ENCODE data around the gene NAV2.

NAV2 gene

DNA sequence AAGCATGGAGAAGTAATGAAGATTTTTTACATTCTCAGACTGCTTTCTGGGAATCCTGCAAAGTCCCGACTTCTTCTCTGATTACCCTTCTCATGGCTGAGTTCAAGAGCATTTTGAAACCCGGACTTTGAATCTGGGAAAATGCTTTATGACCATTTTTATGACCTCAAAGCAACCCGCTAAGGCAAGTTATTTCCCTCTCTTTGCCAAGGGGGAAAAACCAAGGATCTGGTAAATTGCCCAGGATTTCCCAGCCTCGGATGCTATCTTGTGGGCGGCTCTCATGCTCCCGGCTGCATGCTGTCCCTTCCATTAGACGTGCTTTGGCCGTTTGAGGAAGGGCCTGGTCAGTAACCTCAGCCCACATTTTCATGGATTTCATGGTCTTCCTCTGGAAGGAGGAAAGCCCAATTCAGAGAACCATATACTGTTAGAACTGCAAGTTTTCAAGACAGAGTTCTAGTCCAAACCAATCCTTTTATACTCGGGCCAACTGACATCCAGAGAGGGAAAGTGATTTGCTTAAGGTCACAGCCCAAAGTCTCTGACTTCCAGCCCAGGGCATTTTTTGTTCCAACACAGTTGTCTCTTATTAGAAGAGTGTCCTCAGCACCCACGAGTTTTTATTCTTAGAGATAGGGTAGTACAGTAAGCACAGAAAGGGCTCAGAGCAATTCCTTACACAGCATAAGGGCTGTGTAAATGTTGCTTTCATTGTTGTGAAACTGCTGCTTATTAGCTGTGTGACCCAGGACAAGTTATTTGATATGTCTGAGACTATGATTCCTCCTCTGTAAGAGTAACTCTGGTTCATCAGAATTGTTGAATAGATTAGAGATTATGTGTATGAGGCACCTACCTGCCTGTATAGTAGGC, 77.4 kb downstream of the NAV2 start:
- Histone ChIP-seq H2AFZ (ENCODE audit: low read depth, low read length) (no peak overlapping the region), H4K20me1 (ENCODE audit: insufficient read depth, low read length) (no peaks in the 10 kb centered on the region)

DNA sequence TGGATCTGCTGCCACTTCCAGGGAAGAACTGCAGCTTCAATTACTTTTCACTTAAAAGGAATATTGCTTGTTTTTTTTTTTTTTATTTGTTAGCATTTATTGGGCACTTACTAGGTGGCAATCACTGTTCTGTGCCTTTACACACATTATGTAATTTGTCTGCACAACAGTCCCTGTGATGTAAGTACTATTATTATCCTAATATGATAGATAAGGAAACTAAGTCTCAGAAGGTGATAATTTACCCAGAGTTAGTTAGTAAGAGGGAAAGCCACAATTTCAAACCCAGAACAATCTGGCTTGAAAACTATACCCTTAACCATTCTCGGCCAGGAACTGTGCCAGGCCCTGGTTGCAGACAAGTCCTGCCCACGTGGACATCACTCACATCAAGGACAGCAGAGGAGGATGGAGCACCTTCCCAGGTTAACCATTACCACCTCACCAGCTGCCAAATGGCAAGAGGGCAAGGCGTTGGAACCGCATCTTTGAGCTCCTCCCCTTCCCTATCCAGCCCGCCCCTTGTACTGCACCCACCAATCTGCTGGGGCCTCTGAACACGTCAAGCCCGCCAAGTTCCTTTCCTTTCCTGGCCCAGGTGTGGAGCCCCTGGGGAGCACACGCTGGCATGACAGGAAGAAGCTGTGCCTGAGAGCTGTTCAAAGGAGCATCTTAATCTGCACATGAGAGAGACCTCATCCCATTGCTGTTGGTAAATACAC, 78.4 kb downstream of the NAV2 start:
- Histone ChIP-seq H3K4me2 (ENCODE audit: insufficient read depth, low read length) (no peak overlapping the region), H3K79me2 (ENCODE audit: insufficient read depth, low read length) (no peaks in the 10 kb centered on the region), H3K27me3 (ENCODE audit: insufficient read depth, low read length, poor library complexity) (peaks cover 15% of the 10 kb centered on the region), H3K9ac (ENCODE audit: low read depth, low read length) (no peak overlapping the region), H3K27ac (ENCODE audit: low read length) (no peak overlapping the region), H3K4me3 (ENCODE audit: low read depth in 1 of 2, low read length in 2 of 2) (no peak overlapping the region), H4K20me1 (ENCODE audit: insufficient read depth, low read length) (no peaks in the 10 kb centered on the region), H3K36me3 (ENCODE audit: insufficient read depth, low read length) (no peaks in the 10 kb centered on the region), H3K9me3 (ENCODE audit: insufficient read depth, low read length, severe bottlenecking) (no peaks in the 10 kb centered on the region), H2AFZ (ENCODE audit: low read depth, low read length) (no peak overlapping the region), H3K4me1 (ENCODE audit: insufficient read depth, low read length) (no peaks in the 10 kb centered on the region)
- ATAC-seq (ENCODE audit: insufficient read depth, low read depth) (no peak), DNase-seq (no peak)
- TF ChIP-seq, protein P1, sequence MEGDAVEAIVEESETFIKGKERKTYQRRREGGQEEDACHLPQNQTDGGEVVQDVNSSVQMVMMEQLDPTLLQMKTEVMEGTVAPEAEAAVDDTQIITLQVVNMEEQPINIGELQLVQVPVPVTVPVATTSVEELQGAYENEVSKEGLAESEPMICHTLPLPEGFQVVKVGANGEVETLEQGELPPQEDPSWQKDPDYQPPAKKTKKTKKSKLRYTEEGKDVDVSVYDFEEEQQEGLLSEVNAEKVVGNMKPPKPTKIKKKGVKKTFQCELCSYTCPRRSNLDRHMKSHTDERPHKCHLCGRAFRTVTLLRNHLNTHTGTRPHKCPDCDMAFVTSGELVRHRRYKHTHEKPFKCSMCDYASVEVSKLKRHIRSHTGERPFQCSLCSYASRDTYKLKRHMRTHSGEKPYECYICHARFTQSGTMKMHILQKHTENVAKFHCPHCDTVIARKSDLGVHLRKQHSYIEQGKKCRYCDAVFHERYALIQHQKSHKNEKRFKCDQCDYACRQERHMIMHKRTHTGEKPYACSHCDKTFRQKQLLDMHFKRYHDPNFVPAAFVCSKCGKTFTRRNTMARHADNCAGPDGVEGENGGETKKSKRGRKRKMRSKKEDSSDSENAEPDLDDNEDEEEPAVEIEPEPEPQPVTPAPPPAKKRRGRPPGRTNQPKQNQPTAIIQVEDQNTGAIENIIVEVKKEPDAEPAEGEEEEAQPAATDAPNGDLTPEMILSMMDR (IDR thresholded peaks at IDR 0.05; ENCODE audit: borderline replicate concordance, extremely low read depth, low read length, poor library complexity, severe bottlenecking): no peak
- TF ChIP-seq EZH2 (IDR thresholded peaks at IDR 0.05; ENCODE audit: borderline replicate concordance, low read depth, low read length, severe bottlenecking): no peak

More for the DNA sequence above, 77.4 kb downstream of the NAV2 start:
- H3K27ac ChIP-seq (ENCODE audit: low read length): no peak overlapping the region
- H3K9me3 ChIP-seq (ENCODE audit: insufficient read depth, low read length, severe bottlenecking): no peaks in the 10 kb centered on the region
- no peaks in the 10 kb centered on the region for H3K36me3 ChIP-seq (ENCODE audit: insufficient read depth, low read length)
- H3K27me3 ChIP-seq (ENCODE audit: insufficient read depth, low read length, poor library complexity): peaks cover 15% of the 10 kb centered on the region
- H3K4me3 ChIP-seq (ENCODE audit: low read depth in 1 of 2, low read length in 2 of 2): no peak overlapping the region
- H3K4me1 ChIP-seq (ENCODE audit: insufficient read depth, low read length): no peaks in the 10 kb centered on the region
- DNase-seq (no peak), ATAC-seq (ENCODE audit: insufficient read depth, low read depth) (no peak)
- H3K4me2 ChIP-seq (ENCODE audit: insufficient read depth, low read length): no peak overlapping the region
- TF ChIP-seq, protein P1 (IDR thresholded peaks at IDR 0.05; ENCODE audit: borderline replicate concordance, extremely low read depth, low read length, poor library complexity, severe bottlenecking): no peak
- no peak for TF ChIP-seq EZH2 (IDR thresholded peaks at IDR 0.05; ENCODE audit: borderline replicate concordance, low read depth, low read length, severe bottlenecking)
- no peak overlapping the region for H3K9ac ChIP-seq (ENCODE audit: low read depth, low read length)
- H3K79me2 ChIP-seq (ENCODE audit: insufficient read depth, low read length): no peaks in the 10 kb centered on the region

DNA sequence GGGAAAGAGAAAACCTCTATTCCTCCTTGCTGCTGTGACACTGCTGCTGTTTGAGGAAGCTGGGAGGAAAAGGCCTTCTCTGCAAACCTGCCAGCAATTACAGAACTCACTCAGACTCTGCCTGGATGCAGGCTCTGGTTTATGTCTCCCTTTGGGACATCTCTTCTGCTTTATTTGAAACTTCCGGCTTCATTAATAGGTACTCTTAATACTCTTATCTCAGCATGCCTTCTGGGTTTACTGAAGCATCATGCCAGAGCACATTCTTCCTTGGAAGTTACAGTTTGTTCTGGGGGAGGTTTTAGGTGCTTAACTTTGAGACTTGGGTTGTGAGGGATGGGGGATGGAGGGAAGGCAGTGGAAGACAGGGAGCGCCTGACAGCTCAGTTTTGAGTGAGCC, 79.9 kb downstream of the NAV2 start:
- H3K9me3 ChIP-seq (ENCODE audit: insufficient read depth, low read length, severe bottlenecking): no peaks in the 10 kb centered on the region
- DNase-seq (no peak), ATAC-seq (ENCODE audit: insufficient read depth, low read depth) (no peak)
- no peak overlapping the region for H3K4me3 ChIP-seq (ENCODE audit: low read depth in 1 of 2, low read length in 2 of 2)
- H3K36me3 ChIP-seq (ENCODE audit: insufficient read depth, low read length): no peaks in the 10 kb centered on the region
- H3K27me3 ChIP-seq (ENCODE audit: insufficient read depth, low read length, poor library complexity): peaks cover 15% of the 10 kb centered on the region
- H4K20me1 ChIP-seq (ENCODE audit: insufficient read depth, low read length): no peaks in the 10 kb centered on the region
- H3K27ac ChIP-seq (ENCODE audit: low read length): no peak overlapping the region
- H2AFZ ChIP-seq (ENCODE audit: low read depth, low read length): no peak overlapping the region
- no peaks in the 10 kb centered on the region for H3K4me1 ChIP-seq (ENCODE audit: insufficient read depth, low read length)
- no peaks in the 10 kb centered on the region for H3K79me2 ChIP-seq (ENCODE audit: insufficient read depth, low read length)
- no peak overlapping the region for H3K4me2 ChIP-seq (ENCODE audit: insufficient read depth, low read length)
- H3K9ac ChIP-seq (ENCODE audit: low read depth, low read length): no peak overlapping the region
- TF ChIP-seq, protein P1 (IDR thresholded peaks at IDR 0.05; ENCODE audit: borderline replicate concordance, extremely low read depth, low read length, poor library complexity, severe bottlenecking): no peak
- TF ChIP-seq EZH2 (IDR thresholded peaks at IDR 0.05; ENCODE audit: borderline replicate concordance, low read depth, low read length, severe bottlenecking): no peak

Measured in DND-41 (cell line).